SIG-M5 treated with dmso at 0.1 percent for 504 hours (cell line): ENCODE measurements around the gene XPNPEP3.
A peak's percentile ranks its signal among the peaks of the same experiment; 100 is the strongest.
"Not testable (repeated sequence)": the region's sequence is repeated elsewhere in the genome, so short reads cannot be mapped to it uniquely, and the experiment has no call there.

Source experiments
- DNase-seq: peaks from one replicate; lab custom pipeline; 2025; ENCODE audit not compliant: unreplicated experiment; lab: John Stamatoyannopoulos, UW

The XPNPEP3 gene

DNA sequence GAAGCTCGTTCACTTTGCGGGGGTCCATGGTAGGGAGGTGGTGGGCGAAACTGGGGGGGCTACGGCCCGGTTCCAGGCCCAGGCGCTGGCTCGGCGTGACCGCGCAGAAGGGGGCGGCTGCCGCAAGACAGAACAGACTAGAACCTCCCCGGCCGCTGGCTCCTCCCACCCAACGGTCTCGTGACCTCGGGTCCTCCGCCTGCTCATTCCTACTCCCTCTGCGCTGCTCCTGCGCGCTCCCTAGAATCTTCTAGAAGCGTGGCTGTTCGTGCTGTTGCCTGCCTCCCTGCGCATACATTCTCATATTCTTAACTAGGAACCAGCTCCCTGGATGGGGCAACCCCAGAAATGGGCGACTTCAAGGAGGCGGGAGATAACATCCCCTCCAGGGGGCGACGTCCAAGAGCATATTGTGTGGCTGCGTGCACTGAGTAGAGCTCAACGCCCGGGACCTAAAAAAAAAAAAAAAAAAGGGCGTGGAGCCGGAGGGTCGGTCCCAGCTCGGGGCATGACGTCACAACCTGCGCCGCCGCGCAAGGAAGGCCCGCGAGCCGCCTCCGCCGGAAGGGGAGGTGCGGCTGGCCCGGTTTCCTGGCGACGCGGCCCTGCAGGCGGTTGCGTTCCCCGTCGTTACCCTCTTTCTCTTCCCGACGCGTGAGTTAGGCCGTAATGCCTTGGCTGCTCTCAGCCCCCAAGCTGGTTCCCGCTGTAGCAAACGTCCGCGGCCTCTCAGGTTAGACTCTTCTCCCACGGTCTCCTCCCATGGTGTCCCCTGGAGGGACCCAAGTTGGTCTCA, at the start of gene XPNPEP3, which contains the start of gene ST13:
Gene XPNPEP3 (plus strand): TSS at position 636 of the 796 bp plus-strand sequence. CDS start 34 bp downstream, at position 670.
Gene ST13 (minus strand): TSS at position 127 of the 796 bp plus-strand sequence. CDS start 99 bp downstream, at position 28.
- peak; percentile 94 for DNase-seq

DNA sequence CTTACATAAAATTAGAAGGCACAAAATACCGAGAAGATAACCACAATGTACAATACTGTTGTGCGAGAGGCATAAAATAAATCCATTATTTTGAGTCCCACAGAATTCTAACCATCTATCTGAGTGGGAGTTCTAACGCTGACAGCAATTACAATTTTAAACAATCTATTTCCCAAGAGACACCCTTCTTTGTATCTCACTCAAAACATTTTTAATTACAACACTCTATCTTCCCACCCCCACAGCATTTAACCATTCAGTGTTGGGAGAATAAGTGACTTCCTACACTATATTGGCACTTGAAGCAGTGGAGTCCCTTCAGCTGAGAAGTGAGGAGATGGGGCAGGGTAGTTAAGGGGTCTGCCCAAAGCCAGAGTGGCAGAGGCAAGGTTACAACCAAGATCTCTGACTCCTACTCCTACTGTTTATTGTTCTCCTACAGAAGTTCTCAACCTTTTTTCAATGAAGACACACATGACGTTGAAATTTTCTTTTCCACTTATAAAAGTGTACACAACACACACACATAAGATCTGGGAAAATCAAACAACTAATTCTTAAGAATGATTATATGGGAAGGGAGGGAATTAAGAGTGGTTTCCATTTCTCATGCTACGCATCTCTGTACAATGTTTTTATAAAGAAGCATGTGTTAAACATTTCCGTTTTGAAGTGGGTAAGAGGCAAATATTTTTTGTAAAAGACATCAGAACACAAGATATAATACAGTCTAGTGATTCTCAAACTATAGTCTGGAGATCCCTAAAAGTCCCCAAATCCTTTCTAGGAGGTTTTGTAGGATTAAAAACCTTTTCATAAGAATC, 48.7 kb upstream of the XPNPEP3 start:
- DNase-seq, result no peak

DNA sequence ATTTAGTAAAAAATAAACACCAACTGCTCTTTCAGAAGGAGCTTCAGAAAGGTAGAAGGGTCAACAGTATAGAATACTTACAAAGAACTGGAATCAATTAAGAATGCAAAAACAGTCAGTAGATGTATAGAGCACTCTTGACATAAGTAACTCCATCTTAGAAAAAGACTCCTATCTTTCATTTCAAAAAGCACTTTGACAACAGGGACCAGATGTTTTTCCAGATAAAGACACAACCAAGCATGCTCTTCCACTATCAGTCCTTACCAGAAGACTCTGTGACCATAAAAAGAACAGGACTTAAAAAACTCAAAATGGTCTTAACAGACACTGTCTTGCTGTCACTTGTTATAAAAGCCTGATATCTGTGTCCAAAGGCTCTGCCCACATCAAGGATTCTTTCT, 43.0 kb upstream of the XPNPEP3 start:
- DNase-seq, result no peak

DNA sequence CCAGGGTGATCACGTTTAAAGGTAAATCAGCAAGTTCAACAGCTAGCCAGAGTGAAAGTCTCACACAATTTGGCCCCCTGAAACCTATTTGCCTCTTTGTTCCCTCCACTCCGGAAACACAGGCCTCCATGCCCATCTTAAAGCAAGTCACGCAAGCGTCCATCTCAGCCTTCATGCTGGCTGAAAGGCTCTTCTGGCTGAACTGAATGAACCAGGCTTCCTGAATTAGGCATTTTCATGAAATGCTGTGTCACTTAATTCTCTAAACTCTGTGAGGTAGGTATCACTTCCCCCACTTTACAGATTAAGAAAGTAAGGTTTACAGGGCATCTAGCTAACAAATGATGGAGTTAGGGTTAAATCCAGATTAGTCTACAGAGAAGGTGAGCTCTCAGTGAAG, 39.2 kb upstream of the XPNPEP3 start:
- peak; percentile 18 for DNase-seq

DNA sequence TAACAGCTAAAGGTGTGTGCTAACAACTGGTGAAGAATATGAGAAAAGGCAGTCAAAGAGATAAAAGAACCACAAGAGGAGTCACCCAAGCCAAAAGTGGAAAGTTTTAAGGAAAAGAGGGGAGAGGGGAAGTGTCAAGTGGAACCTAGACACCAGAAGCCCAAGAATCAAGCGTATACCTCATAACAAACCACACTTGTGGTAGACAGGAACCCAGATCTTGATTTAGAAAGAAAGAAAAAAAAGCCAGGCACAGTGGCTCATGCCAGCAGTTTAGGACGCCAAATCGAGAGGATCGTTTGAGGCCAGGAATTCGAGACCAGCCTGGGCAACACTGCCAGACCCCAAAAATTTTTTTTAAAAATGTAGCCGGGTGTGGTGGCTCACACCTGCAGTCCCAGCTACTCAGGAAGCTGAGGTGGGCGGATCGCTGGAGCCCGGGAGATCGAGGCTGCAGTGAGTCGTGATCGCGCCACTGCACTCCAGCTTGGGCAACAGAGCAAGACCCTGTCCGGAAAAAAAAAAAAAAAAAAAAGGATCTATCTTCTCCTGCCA, 38.7 kb upstream of the XPNPEP3 start:
- peak; percentile 18 for DNase-seq

DNA sequence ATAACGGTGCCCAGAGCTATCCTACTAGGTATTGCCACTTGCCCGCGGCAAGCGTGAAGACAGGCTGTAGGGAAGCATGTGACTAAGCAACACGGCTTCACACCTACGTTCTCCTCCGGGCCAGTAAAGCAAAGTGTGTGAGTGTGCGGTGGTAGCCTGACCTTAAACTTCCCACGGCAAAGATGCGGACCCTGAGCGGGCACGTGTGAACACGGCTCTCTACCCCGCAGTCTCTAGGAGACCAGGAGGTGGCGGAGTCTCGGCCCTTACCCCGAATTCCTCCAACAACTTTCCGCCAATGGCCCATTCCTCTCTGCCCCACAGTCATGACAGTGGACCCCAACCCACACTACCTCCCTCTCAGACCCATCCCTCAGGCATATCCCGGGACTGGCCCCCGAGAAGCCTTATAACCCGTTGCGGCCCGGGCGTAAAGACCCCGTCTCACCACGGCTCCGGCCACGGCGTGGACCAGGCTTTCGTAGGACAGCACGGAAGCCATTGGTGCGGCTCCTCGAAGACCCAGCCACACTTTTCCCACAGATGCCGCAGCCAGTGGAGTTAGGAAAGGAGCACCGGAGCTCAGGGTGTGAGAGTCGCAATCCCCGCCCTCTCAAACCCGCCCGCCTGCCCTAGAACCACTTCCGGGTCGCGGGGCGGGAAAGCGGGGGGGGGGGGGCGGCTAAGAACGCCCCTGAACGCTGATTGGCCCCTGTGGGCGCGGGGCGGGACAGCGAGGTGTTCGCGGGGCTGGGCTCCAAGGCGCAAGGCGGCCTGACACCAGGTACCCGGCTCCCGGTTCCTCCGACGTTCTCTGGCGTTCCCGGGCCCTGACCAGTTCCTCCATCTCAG, 38.0 kb upstream of the XPNPEP3 start, which contains the start of gene SLC25A17:
Gene SLC25A17 (minus strand): TSS at position 600 of the 852 bp plus-strand sequence. CDS start 98 bp downstream, at position 502.
- DNase-seq, result peak; percentile 83

DNA sequence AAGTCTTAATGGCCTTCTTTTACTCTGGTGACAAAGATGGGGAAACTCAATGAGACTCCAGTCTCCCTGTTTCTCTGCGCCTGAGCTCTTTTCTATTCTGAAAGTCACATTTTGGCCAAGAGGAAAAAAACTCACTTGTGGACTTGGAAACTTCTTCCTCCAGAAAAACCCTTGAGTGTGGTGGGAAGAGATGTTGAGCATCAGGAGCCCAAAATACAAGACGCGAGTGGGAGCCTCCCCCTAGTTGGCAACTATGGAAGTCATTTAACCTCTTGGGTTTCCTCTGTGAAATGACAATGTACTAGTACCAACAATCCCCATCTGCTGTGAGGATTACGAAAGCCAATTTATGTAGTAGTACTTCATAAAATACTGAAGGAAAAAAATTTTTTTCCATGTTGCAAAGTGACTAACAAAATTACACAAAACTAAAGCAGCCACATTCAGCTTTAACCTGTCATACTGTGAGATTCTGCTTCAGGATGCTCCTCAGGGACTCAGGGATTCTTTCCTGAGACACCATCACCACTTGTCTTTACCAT, 37.3 kb upstream of the XPNPEP3 start:
- DNase-seq, result peak; percentile 50

DNA sequence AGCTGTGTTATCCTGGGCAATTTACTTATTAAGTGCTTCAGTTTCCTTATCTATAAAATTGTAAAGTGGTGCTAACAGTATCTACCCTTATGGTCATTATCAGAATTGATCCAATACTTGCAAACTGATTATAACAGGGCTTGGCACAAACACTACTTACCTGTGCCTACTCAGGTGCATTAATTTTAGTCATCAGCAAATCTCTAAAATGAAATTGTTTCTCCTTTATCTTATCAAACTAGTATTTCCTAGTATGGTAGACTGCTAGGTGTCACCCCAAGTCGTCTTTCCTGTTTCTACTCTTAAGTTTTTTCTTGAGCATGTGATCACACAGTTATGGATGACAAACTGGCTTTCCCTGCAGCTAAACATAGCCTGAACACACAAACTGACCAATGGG, 33.5 kb upstream of the XPNPEP3 start:
- DNase-seq, result no peak

DNA sequence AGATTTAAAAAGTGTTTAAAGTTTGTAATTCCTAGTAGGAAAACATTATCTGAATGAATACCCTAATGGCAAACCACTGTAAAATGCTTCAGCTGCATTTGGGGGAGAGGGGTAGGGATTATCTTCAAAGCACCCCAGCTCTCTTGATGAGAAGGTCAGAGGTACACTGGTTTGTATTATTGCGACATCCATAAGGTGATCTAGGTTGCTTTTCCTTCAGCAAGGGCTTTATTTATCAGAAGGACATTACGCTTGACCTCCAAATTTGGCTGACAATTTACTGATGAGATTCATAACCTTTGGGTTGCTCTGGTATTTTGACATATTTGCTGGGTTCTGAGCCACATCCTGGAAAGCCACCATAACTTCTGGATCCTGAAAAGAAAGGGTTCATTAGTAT, 30.7 kb upstream of the XPNPEP3 start:
- not testable (repeated sequence) for DNase-seq

DNA sequence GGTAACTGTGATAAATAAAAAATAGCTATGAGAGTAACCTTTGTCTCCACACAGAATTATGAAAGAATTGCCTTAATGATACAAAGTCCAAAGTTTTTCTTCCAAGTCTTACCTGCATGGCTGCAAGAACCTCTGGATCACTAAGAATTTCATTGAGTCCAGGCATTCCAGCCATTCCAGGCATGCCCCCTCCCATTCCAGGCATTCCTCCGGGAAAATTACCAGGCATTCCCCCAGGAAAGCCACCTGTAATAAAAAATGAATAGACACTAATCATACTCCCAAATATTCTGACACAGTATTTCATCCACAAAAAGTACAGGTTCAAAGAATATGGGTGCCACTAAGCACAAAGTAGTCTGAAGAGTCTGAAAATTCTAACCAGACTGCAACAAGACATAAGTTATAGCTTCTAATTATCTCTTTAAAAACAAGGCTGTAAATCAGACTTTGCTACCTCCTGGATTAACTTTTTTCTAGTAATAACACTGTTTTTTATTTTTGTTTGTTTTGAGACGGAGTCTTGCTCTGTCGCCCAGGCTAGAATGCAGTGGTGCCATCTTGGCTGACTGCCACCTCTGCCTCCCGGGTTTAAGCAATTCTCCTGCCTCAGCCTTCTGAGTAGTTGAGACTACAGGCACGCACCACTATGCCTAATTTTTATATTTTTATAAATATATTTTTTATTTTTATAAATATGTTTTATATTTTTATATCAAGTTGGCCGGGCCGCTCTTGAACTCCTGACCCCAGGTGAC, 29.8 kb upstream of the XPNPEP3 start:
- DNase-seq, result no peak

DNA sequence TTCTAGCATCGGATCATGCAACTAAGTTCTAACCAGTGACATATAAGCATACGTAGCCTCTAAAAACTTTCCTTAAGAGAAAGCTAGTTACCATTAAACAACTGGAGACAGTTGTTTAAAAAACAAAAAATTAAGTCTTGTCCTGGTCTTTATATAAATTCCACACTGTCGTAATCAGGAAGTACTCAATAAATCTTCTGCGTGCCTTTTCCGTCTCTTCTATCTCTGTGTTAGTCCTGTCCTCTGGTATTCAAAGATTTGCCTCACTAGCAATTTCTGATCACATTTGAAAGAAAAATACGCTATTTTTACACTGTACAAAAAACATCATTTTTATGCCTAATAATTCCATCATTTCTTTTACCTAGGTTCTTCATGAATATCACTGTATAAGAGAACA, 27.8 kb upstream of the XPNPEP3 start:
- DNase-seq, result no peak

DNA sequence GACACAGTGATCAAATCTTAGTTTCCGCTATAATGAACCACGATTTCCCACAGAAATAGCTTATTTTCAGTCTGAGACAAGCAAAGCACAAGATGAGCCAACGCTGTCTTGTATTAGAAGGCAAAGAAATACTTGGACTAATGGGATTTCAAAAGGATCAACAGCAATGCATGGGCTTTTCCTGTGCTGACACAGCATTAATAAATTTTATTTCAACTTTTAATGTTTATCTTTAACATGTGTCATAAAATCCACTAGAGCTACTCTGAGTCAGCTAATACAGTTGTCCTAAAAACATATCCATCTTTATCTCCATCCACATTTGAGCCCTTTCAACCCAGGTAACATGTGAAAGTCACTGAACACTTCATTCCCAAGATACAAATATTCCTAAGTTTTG, 22.3 kb upstream of the XPNPEP3 start:
- no peak for DNase-seq

DNA sequence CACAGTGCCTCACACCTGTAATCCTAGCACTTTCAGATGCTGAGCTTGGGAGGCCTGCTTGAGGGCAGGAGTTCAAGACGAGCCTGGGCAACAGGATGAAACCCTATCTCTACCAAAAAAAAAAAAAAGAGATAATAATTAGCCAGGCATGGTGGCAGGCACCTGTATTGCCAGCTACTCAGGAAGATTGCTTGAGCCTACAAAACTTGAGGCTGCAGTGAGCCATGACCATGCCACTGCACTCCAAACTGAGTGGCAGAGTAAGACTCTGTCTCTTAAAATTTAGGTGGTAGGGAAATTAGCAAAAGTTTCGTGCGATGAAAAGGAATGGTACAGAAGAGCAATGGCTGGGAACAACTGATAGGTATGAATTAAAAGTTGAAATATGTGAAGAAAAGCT, 18.5 kb upstream of the XPNPEP3 start:
- no peak for DNase-seq

DNA sequence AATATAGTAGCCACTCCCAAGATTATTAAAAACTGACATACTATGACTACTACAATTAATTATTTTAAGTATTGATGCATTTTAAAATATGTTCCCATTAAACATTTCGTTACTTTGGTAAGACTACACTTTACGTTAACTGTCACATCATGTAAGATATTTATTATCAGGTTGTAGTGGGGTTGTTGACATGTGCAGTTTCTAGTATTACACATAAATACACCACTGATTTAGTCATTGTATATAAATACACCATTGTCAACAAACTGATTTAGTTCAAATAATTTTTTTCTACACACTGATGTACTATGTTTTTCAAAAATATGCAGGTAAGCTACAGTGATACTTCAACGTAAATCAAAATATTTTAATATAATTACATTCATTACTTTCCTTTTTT, 12.0 kb upstream of the XPNPEP3 start:
- no peak for DNase-seq

DNA sequence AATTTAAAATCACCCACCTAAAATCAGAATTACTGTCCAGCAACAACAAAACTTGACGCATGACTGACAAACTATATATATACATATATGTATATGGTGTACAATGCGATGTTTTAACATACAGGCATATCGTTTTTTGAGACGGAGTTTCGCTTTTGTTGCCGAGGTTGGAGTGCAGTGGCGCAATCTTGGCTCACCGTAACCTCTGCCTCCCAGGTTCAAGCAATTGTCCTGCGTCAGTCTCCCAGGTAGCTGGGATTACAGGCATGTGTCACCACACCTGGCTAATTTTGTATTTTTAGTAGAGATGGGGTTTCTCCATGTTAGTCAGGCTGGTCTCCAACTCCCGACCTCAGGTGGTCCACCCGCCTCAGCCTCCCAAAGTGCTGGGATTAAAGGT, 11.1 kb upstream of the XPNPEP3 start:
- not testable (repeated sequence) for DNase-seq

DNA sequence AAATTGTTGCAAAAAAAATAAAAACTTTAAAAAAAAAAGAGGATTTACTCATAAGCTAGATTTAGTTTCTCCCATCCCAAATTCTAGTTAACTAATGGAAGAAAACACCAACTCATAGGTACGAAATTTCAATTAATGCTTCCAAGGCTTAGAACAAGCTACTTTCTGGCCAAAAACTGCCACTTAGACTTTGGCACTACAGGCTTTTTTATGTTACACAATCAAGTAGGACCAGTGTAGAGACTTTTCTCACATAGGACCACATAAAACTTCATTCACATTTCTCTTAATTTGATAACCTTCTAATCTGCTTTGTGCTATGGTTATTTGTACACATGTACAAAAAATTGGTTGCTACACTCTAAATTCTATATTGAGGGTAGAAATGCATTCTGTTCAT, 3.6 kb upstream of the XPNPEP3 start:
- DNase-seq, result no peak

DNA sequence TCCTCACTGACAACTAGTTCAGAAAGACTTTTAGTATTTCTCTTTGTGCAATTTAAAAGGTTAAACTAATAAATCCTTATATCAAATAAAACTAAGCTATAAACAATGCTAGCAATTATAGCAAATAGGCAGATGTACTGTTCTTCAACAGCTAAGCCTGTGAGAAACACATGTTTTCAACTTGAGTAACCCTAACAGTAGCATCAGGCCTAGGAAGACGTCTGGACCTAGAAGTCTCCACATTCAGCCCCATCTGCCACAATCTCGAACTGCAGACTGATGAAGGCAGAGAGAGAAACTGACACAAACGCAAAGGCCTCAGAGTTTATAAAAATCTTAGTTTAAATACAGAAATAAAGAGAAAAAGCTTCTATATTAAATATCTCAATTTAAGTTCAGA, 3.0 kb upstream of the XPNPEP3 start:
- DNase-seq, result no peak

DNA sequence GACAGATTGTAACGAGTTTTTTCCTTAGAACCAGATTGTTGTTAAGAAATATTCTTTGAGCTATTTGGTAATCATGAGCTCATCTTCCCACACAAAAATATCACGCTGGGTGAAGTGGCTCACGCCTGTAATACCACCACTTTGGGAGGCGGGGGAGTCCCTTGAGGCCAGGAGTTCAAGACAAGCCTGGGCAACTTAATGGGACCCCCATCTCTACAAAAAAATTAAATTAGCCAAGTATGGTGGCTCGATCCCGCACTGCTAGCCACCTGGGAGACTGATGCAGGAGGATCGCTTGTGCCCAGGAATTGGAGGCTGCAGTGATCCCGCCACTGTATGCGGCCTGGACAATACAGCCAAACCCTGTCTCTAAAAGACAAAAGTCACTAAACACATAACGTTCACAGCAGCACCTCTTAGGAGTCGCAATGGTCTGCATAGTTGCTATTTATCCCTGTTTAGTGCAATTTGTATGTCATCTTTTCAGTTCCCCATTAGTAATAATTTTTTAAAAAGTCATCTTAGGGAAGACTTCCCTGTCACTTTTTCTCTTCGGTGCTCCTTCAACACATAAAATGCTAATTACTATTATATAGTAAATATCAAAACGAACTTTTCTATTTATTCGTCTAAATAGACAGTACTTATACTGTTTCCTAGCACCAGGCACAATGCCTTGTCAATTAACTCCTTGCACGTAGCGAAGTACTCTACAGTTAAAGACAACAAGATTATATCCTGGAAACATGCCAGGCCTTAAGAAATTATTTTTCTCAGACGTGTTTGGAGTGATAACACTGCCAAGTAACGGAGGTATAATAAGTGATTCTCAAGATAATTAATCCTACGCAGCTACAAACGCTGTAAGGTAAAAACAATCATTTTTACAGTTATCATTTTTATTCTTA, 1.6 kb upstream of the XPNPEP3 start:
- DNase-seq, result peak; percentile 36
